ENCODE data around the gene ZNF469. TPM values are rescaled to one million over a fixed set of nuclear protein-coding genes. Genes with fewer than 3 reads are reported as not detected.

The ZNF469 gene
- total RNA-seq, 1 donor from 2014 or later, result 60.5 TPM

- H3K27me3 Mint-ChIP-seq (ENCODE audit: low read depth), result no peaks in the 10 kb centered on the region
- no peak overlapping the region for H3K4me3 Mint-ChIP-seq (ENCODE audit: unreplicated experiment)
- H3K27ac Mint-ChIP-seq (ENCODE audit: unreplicated experiment), result peak overlapping the region; percentile 3
- TF ChIP-seq CTCF (IDR thresholded peaks at IDR 0.05), result no peak
- peaks cover 17% of the 10 kb centered on the region for H3K36me3 Mint-ChIP-seq (ENCODE audit: low read depth)
- H3K4me1 Mint-ChIP-seq (ENCODE audit: low read depth), result peaks cover 31% of the 10 kb centered on the region
- no peak for DNase-seq (ENCODE audit: low spot score)
- no peaks in the 10 kb centered on the region for H3K9me3 Mint-ChIP-seq (ENCODE audit: low read depth)
These were observed 10.3 kb downstream of the ZNF469 start for GRCh38 chr16:88393034-88393433.

GRCh38 chr16:88393571-88393970 lies 10.8 kb downstream of the ZNF469 start:
- no peak for DNase-seq (ENCODE audit: low spot score)
- H3K9me3 Mint-ChIP-seq (ENCODE audit: low read depth), result no peaks in the 10 kb centered on the region
- peaks cover 29% of the 10 kb centered on the region for H3K4me1 Mint-ChIP-seq (ENCODE audit: low read depth)
- H3K27ac Mint-ChIP-seq (ENCODE audit: unreplicated experiment), result no peak overlapping the region
- TF ChIP-seq CTCF (IDR thresholded peaks at IDR 0.05), result no peak
- H3K36me3 Mint-ChIP-seq (ENCODE audit: low read depth), result peaks cover 21% of the 10 kb centered on the region
- H3K27me3 Mint-ChIP-seq (ENCODE audit: low read depth), result no peaks in the 10 kb centered on the region
- H3K4me3 Mint-ChIP-seq (ENCODE audit: unreplicated experiment), result no peak overlapping the region

GRCh38 chr16:88394426-88394825 lies 11.7 kb downstream of the ZNF469 start:
- no peak for TF ChIP-seq CTCF (IDR thresholded peaks at IDR 0.05)
- Mint-ChIP-seq H3K4me3 (ENCODE audit: unreplicated experiment) (no peak overlapping the region), H3K27me3 (ENCODE audit: low read depth) (no peaks in the 10 kb centered on the region), H3K36me3 (ENCODE audit: low read depth) (peaks cover 20% of the 10 kb centered on the region), H3K27ac (ENCODE audit: unreplicated experiment) (no peak overlapping the region), H3K4me1 (ENCODE audit: low read depth) (peaks cover 29% of the 10 kb centered on the region), H3K9me3 (ENCODE audit: low read depth) (no peaks in the 10 kb centered on the region)
- no peak for DNase-seq (ENCODE audit: low spot score)

- H3K27ac Mint-ChIP-seq (ENCODE audit: unreplicated experiment), result no peak overlapping the region
- DNase-seq (ENCODE audit: low spot score), result no peak
- TF ChIP-seq CTCF (IDR thresholded peaks at IDR 0.05), result no peak
- H3K9me3 Mint-ChIP-seq (ENCODE audit: low read depth), result no peaks in the 10 kb centered on the region
- peaks cover 22% of the 10 kb centered on the region for H3K36me3 Mint-ChIP-seq (ENCODE audit: low read depth)
- peaks cover 23% of the 10 kb centered on the region for H3K4me1 Mint-ChIP-seq (ENCODE audit: low read depth)
- no peaks in the 10 kb centered on the region for H3K27me3 Mint-ChIP-seq (ENCODE audit: low read depth)
- H3K4me3 Mint-ChIP-seq (ENCODE audit: unreplicated experiment), result no peak overlapping the region
These were observed 13.2 kb downstream of the ZNF469 start for GRCh38 chr16:88395669-88396584.

GRCh38 chr16:88398170-88398873 lies 15.6 kb downstream of the ZNF469 start:
- Mint-ChIP-seq H3K9me3 (ENCODE audit: low read depth) (no peaks in the 10 kb centered on the region), H3K27me3 (ENCODE audit: low read depth) (no peaks in the 10 kb centered on the region), H3K4me1 (ENCODE audit: low read depth) (peaks cover 11% of the 10 kb centered on the region)

More at GRCh38 chr16:88398170-88398873, 15.6 kb downstream of the ZNF469 start:
- H3K4me3 Mint-ChIP-seq (ENCODE audit: unreplicated experiment), result no peak overlapping the region
- DNase-seq (ENCODE audit: low spot score), result no peak
- H3K36me3 Mint-ChIP-seq (ENCODE audit: low read depth), result peaks cover 20% of the 10 kb centered on the region
- no peak overlapping the region for H3K27ac Mint-ChIP-seq (ENCODE audit: unreplicated experiment)
- TF ChIP-seq CTCF (IDR thresholded peaks at IDR 0.05), result no peak

All from chondrocyte (in vitro differentiated cells).